ENCODE results near the gene TYMP. TPM values are rescaled to one million over a fixed set of nuclear protein-coding genes. Genes with fewer than 3 reads are reported as not detected.

The TYMP gene
- total RNA-seq, 2 donors from 2014 or later = 90.4 to 95.7 TPM

GRCh38 chr22:50572965-50573364 is 43.2 kb upstream of the TYMP start:
- Histone ChIP-seq H3K4me3 (no peak overlapping the region), H3K36me3 (no peaks in the 10 kb centered on the region), H3K9me3 (no peaks in the 10 kb centered on the region), H3K27ac (no peak overlapping the region), H3K27me3 (replicated peaks; ENCODE audit: insufficient read depth) (no peaks in the 10 kb centered on the region), H3K4me1 (ENCODE audit: control insufficient read depth in 1 of 2, low read depth in 2 of 2) (no peaks in the 10 kb centered on the region)
- DNase-seq (ENCODE audit: low spot score) = no peak
- ATAC-seq (ENCODE audit: insufficient number of reproducible peaks, low FRiP score, low read depth) = no peak
- TF ChIP-seq CTCF (IDR thresholded peaks at IDR 0.05) = no peak

GRCh38 chr22:50571264-50572175 is 41.7 kb upstream of the TYMP start:
- Histone ChIP-seq H3K36me3 (no peaks in the 10 kb centered on the region), H3K27me3 (replicated peaks; ENCODE audit: insufficient read depth) (no peaks in the 10 kb centered on the region), H3K4me3 (no peak overlapping the region), H3K9me3 (no peaks in the 10 kb centered on the region), H3K27ac (no peak overlapping the region), H3K4me1 (ENCODE audit: control insufficient read depth in 1 of 2, low read depth in 2 of 2) (no peaks in the 10 kb centered on the region)
- no peak for TF ChIP-seq CTCF (IDR thresholded peaks at IDR 0.05)
- no peak for ATAC-seq (ENCODE audit: insufficient number of reproducible peaks, low FRiP score, low read depth)
- DNase-seq (ENCODE audit: low spot score) = no peak

GRCh38 chr22:50570861-50571260 is 41.0 kb upstream of the TYMP start:
- Histone ChIP-seq H3K9me3 (no peaks in the 10 kb centered on the region), H3K27ac (no peak overlapping the region), H3K4me1 (ENCODE audit: control insufficient read depth in 1 of 2, low read depth in 2 of 2) (no peaks in the 10 kb centered on the region), H3K4me3 (no peak overlapping the region), H3K27me3 (replicated peaks; ENCODE audit: insufficient read depth) (no peaks in the 10 kb centered on the region), H3K36me3 (no peaks in the 10 kb centered on the region)
- DNase-seq (ENCODE audit: low spot score) (no peak), ATAC-seq (ENCODE audit: insufficient number of reproducible peaks, low FRiP score, low read depth) (no peak)
- no peak for TF ChIP-seq CTCF (IDR thresholded peaks at IDR 0.05)

- no peak for DNase-seq (ENCODE audit: low spot score)
- no peak for TF ChIP-seq CTCF (IDR thresholded peaks at IDR 0.05)
- ATAC-seq (ENCODE audit: insufficient number of reproducible peaks, low FRiP score, low read depth) = no peak
These were observed 40.2 kb upstream of the TYMP start for GRCh38 chr22:50569896-50570535.

GRCh38 chr22:50569041-50569459 is 39.2 kb upstream of the TYMP start:
- Histone ChIP-seq H3K27ac (no peak overlapping the region), H3K9me3 (no peaks in the 10 kb centered on the region), H3K27me3 (replicated peaks; ENCODE audit: insufficient read depth) (no peaks in the 10 kb centered on the region), H3K4me3 (no peak overlapping the region), H3K4me1 (ENCODE audit: control insufficient read depth in 1 of 2, low read depth in 2 of 2) (peaks cover 0 to 2% of the 10 kb centered on the region in 2 donors), H3K36me3 (no peaks in the 10 kb centered on the region)
- no peak for TF ChIP-seq CTCF (IDR thresholded peaks at IDR 0.05)
- no peak for DNase-seq (ENCODE audit: low spot score)
- no peak for ATAC-seq (ENCODE audit: insufficient number of reproducible peaks, low FRiP score, low read depth)

More at GRCh38 chr22:50569896-50570535, 40.2 kb upstream of the TYMP start:
- Histone ChIP-seq H3K27ac (no peak overlapping the region), H3K27me3 (replicated peaks; ENCODE audit: insufficient read depth) (no peaks in the 10 kb centered on the region), H3K36me3 (no peaks in the 10 kb centered on the region), H3K4me3 (no peak overlapping the region), H3K4me1 (ENCODE audit: control insufficient read depth in 1 of 2, low read depth in 2 of 2) (no peaks in the 10 kb centered on the region), H3K9me3 (no peaks in the 10 kb centered on the region)

Measured in thoracic aorta (tissue), 2 donors.